ENCODE results near the gene KIF5C. TPM values are rescaled to one million over a fixed set of nuclear protein-coding genes. Genes with fewer than 3 reads are reported as not detected.

The KIF5C gene
- total RNA-seq, 1 experiment from 2014 or later, result 0.21 TPM

GRCh38 chr2:148893906-148894305 is 18.9 kb downstream of the KIF5C start:
- H3K4me1 Mint-ChIP-seq (ENCODE audit: insufficient read depth, unreplicated experiment), result no peaks in the 10 kb centered on the region
- no peak overlapping the region for H3K27ac Mint-ChIP-seq (ENCODE audit: low read depth, unreplicated experiment)
- H3K4me3 Mint-ChIP-seq (ENCODE audit: unreplicated experiment), result no peak overlapping the region
- H3K9me3 Mint-ChIP-seq (ENCODE audit: unreplicated experiment), result peaks cover 16% of the 10 kb centered on the region
- ChIA-PET CTCF (no interaction called here), POLR2A (no interaction called here)
- intact Hi-C loops (cut with micrococcal nuclease), result no loop called here
- no TSS peak for BruUV-seq (replicated peaks)
- no peak for TF ChIP-seq CTCF (IDR thresholded peaks at IDR 0.05; ENCODE audit: unreplicated experiment)
- no peak for DNase-seq (ENCODE audit: unreplicated experiment)
- no peaks in the 10 kb centered on the region for H3K36me3 Mint-ChIP-seq (ENCODE audit: insufficient read depth, unreplicated experiment)
- H3K27me3 Mint-ChIP-seq (ENCODE audit: insufficient read depth, unreplicated experiment), result peaks cover 31% of the 10 kb centered on the region

- Mint-ChIP-seq H3K36me3 (ENCODE audit: insufficient read depth, unreplicated experiment) (no peaks in the 10 kb centered on the region), H3K27ac (ENCODE audit: low read depth, unreplicated experiment) (no peak overlapping the region), H3K4me1 (ENCODE audit: insufficient read depth, unreplicated experiment) (no peaks in the 10 kb centered on the region), H3K4me3 (ENCODE audit: unreplicated experiment) (no peak overlapping the region), H3K27me3 (ENCODE audit: insufficient read depth, unreplicated experiment) (peaks cover 27% of the 10 kb centered on the region), H3K9me3 (ENCODE audit: unreplicated experiment) (peaks cover 16% of the 10 kb centered on the region)
- DNase-seq (ENCODE audit: unreplicated experiment), result no peak
- CTCF ChIA-PET, result no interaction called here
- BruUV-seq (replicated peaks), result no TSS peak
- POLR2A ChIA-PET, result interaction anchor here (0.5 to 1.1 kb wide), 3 partner anchors 46 to 581 kb away, joined by 3 read pairs; no protein-coding TSS in a partner anchor
- no peak for TF ChIP-seq CTCF (IDR thresholded peaks at IDR 0.05; ENCODE audit: unreplicated experiment)
- intact Hi-C loops (cut with micrococcal nuclease), result no loop called here
Measured at GRCh38 chr2:148896136-148896535, 21.1 kb downstream of the KIF5C start.

- intact Hi-C loops (cut with micrococcal nuclease), result no loop called here
- Mint-ChIP-seq H3K4me3 (ENCODE audit: unreplicated experiment) (no peak overlapping the region), H3K4me1 (ENCODE audit: insufficient read depth, unreplicated experiment) (no peaks in the 10 kb centered on the region), H3K9me3 (ENCODE audit: unreplicated experiment) (no peaks in the 10 kb centered on the region), H3K36me3 (ENCODE audit: insufficient read depth, unreplicated experiment) (no peaks in the 10 kb centered on the region), H3K27ac (ENCODE audit: low read depth, unreplicated experiment) (no peak overlapping the region), H3K27me3 (ENCODE audit: insufficient read depth, unreplicated experiment) (peaks cover 27% of the 10 kb centered on the region)
- DNase-seq (ENCODE audit: unreplicated experiment), result no peak
- TF ChIP-seq CTCF (IDR thresholded peaks at IDR 0.05; ENCODE audit: unreplicated experiment), result no peak
- CTCF ChIA-PET, result interaction anchor here (0.6 to 0.7 kb wide), 2 partner anchors 168 to 608 kb away, joined by 3 read pairs; no protein-coding TSS in a partner anchor
- BruUV-seq (replicated peaks), result no TSS peak
- POLR2A ChIA-PET, result interaction anchor here (0.6 kb wide), 1 partner anchor 650 kb away, joined by 3 read pairs; no protein-coding TSS in a partner anchor
Measured at GRCh38 chr2:148899638-148900318, 24.8 kb downstream of the KIF5C start.

GRCh38 chr2:148900350-148900837 is 25.4 kb downstream of the KIF5C start:
- Mint-ChIP-seq H3K27me3 (ENCODE audit: insufficient read depth, unreplicated experiment) (peaks cover 27% of the 10 kb centered on the region), H3K4me1 (ENCODE audit: insufficient read depth, unreplicated experiment) (no peaks in the 10 kb centered on the region), H3K4me3 (ENCODE audit: unreplicated experiment) (no peak overlapping the region), H3K27ac (ENCODE audit: low read depth, unreplicated experiment) (no peak overlapping the region), H3K36me3 (ENCODE audit: insufficient read depth, unreplicated experiment) (no peaks in the 10 kb centered on the region), H3K9me3 (ENCODE audit: unreplicated experiment) (no peaks in the 10 kb centered on the region)
- intact Hi-C loops (cut with micrococcal nuclease), result no loop called here
- no peak for DNase-seq (ENCODE audit: unreplicated experiment)
- ChIA-PET POLR2A (interaction anchor here (0.6 kb wide), 1 partner anchor 649 kb away, joined by 3 read pairs; no protein-coding TSS in a partner anchor), CTCF (interaction anchor here (0.6 to 0.7 kb wide), 2 partner anchors 40 to 168 kb away, joined by 3 to 5 read pairs; no protein-coding TSS in a partner anchor)
- no TSS peak for BruUV-seq (replicated peaks)
- TF ChIP-seq CTCF (IDR thresholded peaks at IDR 0.05; ENCODE audit: unreplicated experiment), result no peak

Measured in MCF 10A (cell line).